Heart left ventricle (tissue), 13 donors: ENCODE data around the gene FBXO31.

Experiments used
- POLR2A ChIP-seq, 2 donors: fragments of 450-650 bp; IDR thresholded peaks; one replicate each; pipeline ENCODE4 v1.6.1; 2017; ENCODE audit warnings: antibody characterized with exemption in 2 of 2, mild to moderate bottlenecking in 2 of 2, moderate library complexity in 2 of 2
- TF ChIP-seq, protein P1 (sequence below), 12 donors: fragments of 200-600 bp; sonication (generic) in 4 of 12; IDR thresholded peaks; one replicate each; pipeline versions ENCODE4 v1.5.0 to v1.8.0; 2018 to 2022; ENCODE audit warnings: antibody characterized with exemption in 12 of 12, mild to moderate bottlenecking in 5 of 12
- donor health status: ischemic (EF 13 %, LVEDD 7.1; RV severe dilation, severe dysfunction).
- donor health status: DM: no; HTN: yes; CAD: no.
- donor health status: DM: no; HTN: no; CAD: no.
- donor health status: ischemic (EF 25% LVEDD 6.9; RV normal size, moderate dysfunction).
- donor health status: ischemic (EF 25% LVEDD 5.7; RV mildly dilated, moderate dysfunction).
- donor health status: ischemic (EF 35%, LVEDD 5.7; RV mildly dilated, moderate dysfunction).
- donor health status: nonischemic (EF 11% LVEDD 7.7; RV severe dilation, severe dysfunction).
- donor health status: DM: yes; HTN: yes; CAD: no.
- donor health status: PGD.
- donor health status: ischemic (EF 29% LVEDD 5.4; RV normal size, mild dysfunction).
- donor health status: nonischemic (EF 23%, LVEDD 6.1; RV moderate dilation, normal function).

DNA sequence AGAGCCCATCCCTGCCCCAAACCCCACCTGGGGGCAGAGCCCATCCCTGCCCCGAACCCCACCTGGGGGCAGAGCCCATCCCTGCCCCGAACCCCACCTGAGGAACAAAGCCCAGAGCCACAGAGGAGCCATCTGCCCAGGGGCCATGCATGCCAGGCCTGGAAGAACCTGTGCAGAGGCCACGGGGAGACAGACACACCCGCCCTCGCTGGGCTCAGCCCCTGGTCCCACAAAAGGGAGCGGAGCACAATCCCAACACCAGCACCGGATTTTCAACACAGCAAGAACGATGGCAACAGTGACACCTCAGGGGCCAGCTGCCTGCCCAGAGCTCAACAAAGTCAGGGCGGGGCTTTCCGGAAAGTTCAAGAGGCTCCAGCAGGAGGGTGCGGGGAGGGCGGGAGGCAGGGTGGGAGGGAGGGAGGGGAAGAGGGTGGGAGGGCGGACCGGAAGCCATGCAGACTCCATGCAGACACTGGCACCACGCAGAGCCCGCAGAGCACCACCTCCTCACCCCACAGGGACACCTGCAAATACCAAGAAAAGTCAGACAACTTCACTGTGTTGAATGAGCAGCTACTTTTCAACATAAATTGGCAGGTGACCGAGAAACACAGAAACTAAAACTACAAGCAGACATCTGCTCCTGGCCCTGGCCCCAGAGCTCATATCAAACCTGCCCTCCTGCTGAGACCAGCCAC, 38.5 kb downstream of the FBXO31 start:
- TF ChIP-seq, protein P1, sequence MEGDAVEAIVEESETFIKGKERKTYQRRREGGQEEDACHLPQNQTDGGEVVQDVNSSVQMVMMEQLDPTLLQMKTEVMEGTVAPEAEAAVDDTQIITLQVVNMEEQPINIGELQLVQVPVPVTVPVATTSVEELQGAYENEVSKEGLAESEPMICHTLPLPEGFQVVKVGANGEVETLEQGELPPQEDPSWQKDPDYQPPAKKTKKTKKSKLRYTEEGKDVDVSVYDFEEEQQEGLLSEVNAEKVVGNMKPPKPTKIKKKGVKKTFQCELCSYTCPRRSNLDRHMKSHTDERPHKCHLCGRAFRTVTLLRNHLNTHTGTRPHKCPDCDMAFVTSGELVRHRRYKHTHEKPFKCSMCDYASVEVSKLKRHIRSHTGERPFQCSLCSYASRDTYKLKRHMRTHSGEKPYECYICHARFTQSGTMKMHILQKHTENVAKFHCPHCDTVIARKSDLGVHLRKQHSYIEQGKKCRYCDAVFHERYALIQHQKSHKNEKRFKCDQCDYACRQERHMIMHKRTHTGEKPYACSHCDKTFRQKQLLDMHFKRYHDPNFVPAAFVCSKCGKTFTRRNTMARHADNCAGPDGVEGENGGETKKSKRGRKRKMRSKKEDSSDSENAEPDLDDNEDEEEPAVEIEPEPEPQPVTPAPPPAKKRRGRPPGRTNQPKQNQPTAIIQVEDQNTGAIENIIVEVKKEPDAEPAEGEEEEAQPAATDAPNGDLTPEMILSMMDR (IDR thresholded peaks at IDR 0.05), result no peak
- TF ChIP-seq POLR2A (IDR thresholded peaks at IDR 0.05), result no peak
